ENCODE data around the gene LANCL3.
"Not testable (repeated sequence)": the region's sequence is repeated elsewhere in the genome, so short reads cannot be mapped to it uniquely, and the experiment has no call there.

- not testable (repeated sequence) for TF ChIP-seq CTCF (conservative IDR thresholded peaks at IDR 0.05 in 1 of 2, IDR thresholded peaks at IDR 0.05 in 1 of 2; ENCODE audit: extremely low read depth in 1 of 2, insufficient read depth in 1 of 2, low read depth in 1 of 2, low read length in 2 of 2); EZH2 (IDR thresholded peaks at IDR 0.05; ENCODE audit: borderline replicate concordance, low read length)
Measured at GRCh38 chrX:37549619-37550018, 21.8 kb upstream of the LANCL3 start.

Data from mammary epithelial cell (primary cell).